Uterus (tissue), 2 donors: ENCODE data around the gene NTNG1.

ENCODE experiments used
- POLR2A ChIP-seq, 2 donors: fragments of 450-650 bp; IDR thresholded peaks; one replicate each; pipeline ENCODE4 v1.6.1; 2016; ENCODE audit warnings: antibody characterized with exemption in 2 of 2, mild to moderate bottlenecking in 1 of 2, moderate library complexity in 1 of 2
- TF ChIP-seq, protein P1 (sequence below), 4 experiments: fragments of 200-600 bp in 2 of 4; fragments of 450-650 bp in 2 of 4; sonication (generic) in 2 of 4; IDR thresholded peaks; one replicate each; pipeline ENCODE4 v1.5.1; 2016 to 2019; ENCODE audit warnings: antibody characterized with exemption in 4 of 4, mild to moderate bottlenecking in 2 of 4, moderate library complexity in 1 of 4

DNA sequence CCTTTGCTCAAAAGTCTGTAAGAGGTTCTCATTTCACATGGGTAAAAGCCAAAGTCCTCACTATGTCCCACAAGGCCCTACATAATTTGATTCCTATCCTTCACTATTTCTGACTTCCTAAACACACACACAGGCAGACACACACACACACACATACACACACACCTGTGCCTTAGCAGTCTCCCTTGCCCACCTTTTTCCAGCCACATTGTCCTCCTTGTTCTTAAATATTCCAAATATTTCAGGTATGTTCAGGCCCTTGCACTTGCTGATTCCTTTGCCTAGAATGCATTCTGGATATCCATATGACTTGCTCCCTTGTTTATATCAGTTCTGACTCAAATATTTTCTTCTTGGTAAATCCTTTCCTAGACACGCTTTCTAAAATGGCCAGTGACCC is 54.6 kb downstream of the NTNG1 start:
- TF ChIP-seq, protein P1, sequence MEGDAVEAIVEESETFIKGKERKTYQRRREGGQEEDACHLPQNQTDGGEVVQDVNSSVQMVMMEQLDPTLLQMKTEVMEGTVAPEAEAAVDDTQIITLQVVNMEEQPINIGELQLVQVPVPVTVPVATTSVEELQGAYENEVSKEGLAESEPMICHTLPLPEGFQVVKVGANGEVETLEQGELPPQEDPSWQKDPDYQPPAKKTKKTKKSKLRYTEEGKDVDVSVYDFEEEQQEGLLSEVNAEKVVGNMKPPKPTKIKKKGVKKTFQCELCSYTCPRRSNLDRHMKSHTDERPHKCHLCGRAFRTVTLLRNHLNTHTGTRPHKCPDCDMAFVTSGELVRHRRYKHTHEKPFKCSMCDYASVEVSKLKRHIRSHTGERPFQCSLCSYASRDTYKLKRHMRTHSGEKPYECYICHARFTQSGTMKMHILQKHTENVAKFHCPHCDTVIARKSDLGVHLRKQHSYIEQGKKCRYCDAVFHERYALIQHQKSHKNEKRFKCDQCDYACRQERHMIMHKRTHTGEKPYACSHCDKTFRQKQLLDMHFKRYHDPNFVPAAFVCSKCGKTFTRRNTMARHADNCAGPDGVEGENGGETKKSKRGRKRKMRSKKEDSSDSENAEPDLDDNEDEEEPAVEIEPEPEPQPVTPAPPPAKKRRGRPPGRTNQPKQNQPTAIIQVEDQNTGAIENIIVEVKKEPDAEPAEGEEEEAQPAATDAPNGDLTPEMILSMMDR (IDR thresholded peaks at IDR 0.05): no peak
- TF ChIP-seq POLR2A (IDR thresholded peaks at IDR 0.05): no peak
